HEK293T (cell line): ENCODE data around the gene BLOC1S2.

Experiments used
- ARNT ChIP-seq: fragments of 450-650 bp; IDR thresholded peaks from 2 replicates; pipeline ENCODE4 v1.6.1; 2017; ENCODE audit warnings: mild to moderate bottlenecking
- BHLHE40 ChIP-seq: fragments of 450-650 bp; IDR thresholded peaks from 2 replicates; pipeline ENCODE4 v1.6.1; 2016; ENCODE audit warnings: mild to moderate bottlenecking, moderate library complexity, borderline replicate concordance
- CTBP1 ChIP-seq: fragments of 450-650 bp; IDR thresholded peaks from 2 replicates; pipeline ENCODE4 v1.6.1; 2016; ENCODE audit warnings: borderline replicate concordance
- ELF4 ChIP-seq: fragments of 450-650 bp; IDR thresholded peaks from 2 replicates; pipeline ENCODE4 v1.6.1; 2017; ENCODE audit warnings: antibody characterized with exemption
- FOXA1 ChIP-seq: fragments of 450-650 bp; IDR thresholded peaks from 2 replicates; pipeline ENCODE4 v1.6.1; 2016; ENCODE audit warnings: mild to moderate bottlenecking
- FOXK2 ChIP-seq: fragments of 450-650 bp; IDR thresholded peaks from 2 replicates; pipeline ENCODE4 v1.6.1; 2016; ENCODE audit warnings: mild to moderate bottlenecking
- FOXM1 ChIP-seq: fragments of 450-650 bp; IDR thresholded peaks from 2 replicates; pipeline ENCODE4 v1.6.1; 2017; ENCODE audit warnings: mild to moderate bottlenecking, borderline replicate concordance
- HDGF ChIP-seq: fragments of 450-650 bp; IDR thresholded peaks from 2 replicates; pipeline ENCODE4 v1.6.1; 2017; ENCODE audit warnings: antibody characterized with exemption, borderline replicate concordance
- NFRKB ChIP-seq: fragments of 450-650 bp; IDR thresholded peaks from 2 replicates; pipeline ENCODE4 v1.6.1; 2016; ENCODE audit warnings: mild to moderate bottlenecking, moderate library complexity
- SP1 ChIP-seq: fragments of 450-650 bp; IDR thresholded peaks from 2 replicates; pipeline ENCODE4 v1.6.1; 2017
- SUZ12 ChIP-seq: fragments of 450-650 bp; IDR thresholded peaks from 2 replicates; pipeline ENCODE4 v1.6.1; 2016; ENCODE audit warnings: mild to moderate bottlenecking
- TARDBP ChIP-seq: fragments of 450-650 bp; IDR thresholded peaks from 2 replicates; pipeline ENCODE4 v1.6.1; 2016

- TF ChIP-seq ELF4 (no peak), CTBP1 (no peak), BHLHE40 (no peak), NFRKB (no peak), SP1 (no peak), ARNT (no peak), HDGF (no peak), FOXM1 (no peak), SUZ12 (no peak), TARDBP (no peak), FOXK2 (no peak), FOXA1 (no peak)
Measured at GRCh38 chr10:100333106-100333505, 46.6 kb upstream of the BLOC1S2 start.
